Hepatocyte (in vitro differentiated cells): ENCODE data around the gene NPC1. TPM values are rescaled to one million over a fixed set of nuclear protein-coding genes. Genes with fewer than 3 reads are reported as not detected.
"Not testable (repeated sequence)": the region's sequence is repeated elsewhere in the genome, so short reads cannot be mapped to it uniquely, and the experiment has no call there.

Source experiments
- DNase-seq: peaks from one replicate; pipeline ENCODE4 v3.0.0-alpha.2; 2016; ENCODE audit warnings: low spot score
- H2AFZ ChIP-seq: fragments of 200-600 bp; sonication (generic); 2 replicates; pipeline ENCODE4 v1.6.0; 2016; ENCODE audit warnings: antibody characterized with exemption, mild to moderate bottlenecking
- H3K27ac ChIP-seq: fragments of 200-600 bp; sonication (generic); 2 replicates; pipeline ENCODE4 v1.5.1; 2016; ENCODE audit warnings: mild to moderate bottlenecking
- H3K27me3 ChIP-seq: fragments of 200-600 bp; sonication (generic); 2 replicates; pipeline ENCODE4 v1.6.1; 2016
- H3K36me3 ChIP-seq: fragments of 200-600 bp; sonication (generic); replicated peaks from 2 replicates; pipeline ENCODE4 v1.5.1; 2016; ENCODE audit warnings: low read depth; ENCODE audit not compliant: insufficient read depth
- H3K4me1 ChIP-seq: fragments of 200-600 bp; sonication (generic); 2 replicates; pipeline ENCODE4 v1.5.1; 2016; ENCODE audit warnings: mild to moderate bottlenecking, moderate library complexity; ENCODE audit not compliant: insufficient read depth
- H3K4me2 ChIP-seq: fragments of 200-600 bp; sonication (generic); 2 replicates; pipeline ENCODE4 v1.6.0; 2016
- H3K4me3 ChIP-seq: fragments of 200-600 bp; sonication (generic); 2 replicates; pipeline ENCODE4 v1.5.1; 2016; ENCODE audit warnings: mild to moderate bottlenecking
- H3K79me2 ChIP-seq: fragments of 200-600 bp; sonication (generic); 2 replicates; pipeline ENCODE4 v1.6.0; 2017; ENCODE audit warnings: mild to moderate bottlenecking
- H3K9me2 ChIP-seq: fragments of 200-600 bp; sonication (generic); replicated peaks from 2 replicates; pipeline ENCODE4 v1.6.0; 2017; ENCODE audit warnings: mild to moderate bottlenecking; ENCODE audit not compliant: insufficient read depth
- H3K9me3 ChIP-seq: fragments of 200-600 bp; sonication (generic); 2 replicates; pipeline ENCODE4 v1.5.1; 2016; ENCODE audit warnings: low read depth, mild to moderate bottlenecking
- H4K20me1 ChIP-seq: fragments of 200-600 bp; sonication (generic); 2 replicates; pipeline ENCODE4 v1.6.0; 2016; ENCODE audit warnings: mild to moderate bottlenecking; ENCODE audit not compliant: insufficient read depth, poor library complexity, severe bottlenecking
- EZH2 ChIP-seq: fragments of 200-600 bp; sonication (generic); IDR thresholded peaks from 2 replicates; pipeline ENCODE4 v1.6.1; 2016; ENCODE audit warnings: antibody characterized with exemption, mild to moderate bottlenecking, borderline replicate concordance
- EZH2phosphoT487 ChIP-seq: fragments of 200-600 bp; sonication (generic); IDR thresholded peaks from one replicate; pipeline ENCODE4 v1.6.1; 2018; ENCODE audit warnings: antibody characterized with exemption, mild to moderate bottlenecking, low read depth, moderate library complexity; ENCODE audit not compliant: unreplicated experiment, severe bottlenecking
- WGBS: methylation state at CpG from one replicate; pipeline ENCODE4 v1.1.6; 2016; ENCODE audit warnings: low lambda C conversion rate; ENCODE audit errors: missing lambda C conversion rate; 5-methylcytosine and 5-hydroxymethylcytosine counted together
- polyA plus RNA-seq: library from polyadenylated mRNA; unstranded; fragments of >200 nt; fragmentation: Nextera tagmentation; extraction: Ambion mirVana; gene quantifications from 2 replicates; pipeline ENCODE4 v1.2.1, GENCODE V29; 2016
- total RNA-seq: library from RNA; depleted of rRNA; stranded (reverse); fragments of >200 nt; gene quantifications from 2 replicates; pipeline ENCODE4 v1.2.3, GENCODE V29; 2014
- TF ChIP-seq, protein P1 (sequence below): fragments of 200-600 bp; sonication (generic); IDR thresholded peaks from 2 replicates; pipeline ENCODE4 v1.5.1; 2016; ENCODE audit warnings: antibody characterized with exemption, mild to moderate bottlenecking; ENCODE audit not compliant: poor library complexity

Gene NPC1
- total and polyA plus RNA-seq, 2 experiments from 2014 or later = 54.0 to 77.2 TPM

- Histone ChIP-seq H3K4me3 (no peak overlapping the region), H3K27me3 (no peaks in the 10 kb centered on the region), H3K4me1 (peaks cover 28% of the 10 kb centered on the region), H3K27ac (no peak overlapping the region), H3K36me3 (peaks cover 6% of the 10 kb centered on the region), H3K79me2 (peaks cover 8% of the 10 kb centered on the region), H4K20me1 (no peaks in the 10 kb centered on the region), H2AFZ (no peak overlapping the region), H3K9me3 (no peaks in the 10 kb centered on the region), H3K9me2 (no peaks in the 10 kb centered on the region), H3K4me2 (no peak overlapping the region)
- WGBS = 79% methylated on average over 3 of the region's 3 CpGs
- DNase-seq = no peak
- TF ChIP-seq, protein P1, sequence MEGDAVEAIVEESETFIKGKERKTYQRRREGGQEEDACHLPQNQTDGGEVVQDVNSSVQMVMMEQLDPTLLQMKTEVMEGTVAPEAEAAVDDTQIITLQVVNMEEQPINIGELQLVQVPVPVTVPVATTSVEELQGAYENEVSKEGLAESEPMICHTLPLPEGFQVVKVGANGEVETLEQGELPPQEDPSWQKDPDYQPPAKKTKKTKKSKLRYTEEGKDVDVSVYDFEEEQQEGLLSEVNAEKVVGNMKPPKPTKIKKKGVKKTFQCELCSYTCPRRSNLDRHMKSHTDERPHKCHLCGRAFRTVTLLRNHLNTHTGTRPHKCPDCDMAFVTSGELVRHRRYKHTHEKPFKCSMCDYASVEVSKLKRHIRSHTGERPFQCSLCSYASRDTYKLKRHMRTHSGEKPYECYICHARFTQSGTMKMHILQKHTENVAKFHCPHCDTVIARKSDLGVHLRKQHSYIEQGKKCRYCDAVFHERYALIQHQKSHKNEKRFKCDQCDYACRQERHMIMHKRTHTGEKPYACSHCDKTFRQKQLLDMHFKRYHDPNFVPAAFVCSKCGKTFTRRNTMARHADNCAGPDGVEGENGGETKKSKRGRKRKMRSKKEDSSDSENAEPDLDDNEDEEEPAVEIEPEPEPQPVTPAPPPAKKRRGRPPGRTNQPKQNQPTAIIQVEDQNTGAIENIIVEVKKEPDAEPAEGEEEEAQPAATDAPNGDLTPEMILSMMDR = no peak
- TF ChIP-seq EZH2phosphoT487 = no peak
- TF ChIP-seq EZH2 = no peak
Measured at GRCh38 chr18:23565916-23566547, 20.3 kb downstream of the NPC1 start.

DNA sequence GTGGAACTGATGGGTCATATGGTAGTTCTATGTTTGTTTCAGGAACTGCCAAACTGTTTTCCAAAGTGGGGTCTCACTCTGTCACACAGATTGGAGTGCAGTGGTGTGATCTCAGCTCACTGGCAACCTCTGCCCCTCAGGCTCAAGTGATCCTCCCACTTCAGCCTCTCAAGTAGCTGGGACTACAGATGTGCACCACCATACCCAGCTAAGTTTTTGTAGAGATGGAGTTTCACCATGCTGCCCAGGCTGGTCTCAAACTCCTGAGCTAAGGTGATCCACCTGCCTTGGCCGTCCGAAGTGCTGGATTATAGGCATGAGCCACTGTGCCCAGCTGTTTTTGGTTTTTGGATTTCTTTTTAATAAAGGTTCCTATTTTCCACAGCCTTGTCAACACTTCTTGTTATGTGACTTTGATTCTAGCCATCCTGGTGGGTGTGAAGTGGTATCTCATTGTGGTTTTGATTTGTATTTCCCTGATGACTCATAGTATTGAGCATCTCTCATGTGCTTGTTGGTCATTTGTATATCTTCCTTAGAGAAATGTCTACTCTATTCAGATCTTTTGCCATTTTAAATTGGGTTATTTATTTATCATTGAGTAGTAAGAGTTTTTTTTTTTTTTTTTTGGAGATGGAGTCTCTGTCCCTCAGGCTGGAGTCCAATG, 22.8 kb downstream of the NPC1 start:
- 90% methylated on average over 2 of the region's 2 CpGs for WGBS
- Histone ChIP-seq H3K4me2 (no peak overlapping the region), H2AFZ (no peak overlapping the region), H4K20me1 (no peaks in the 10 kb centered on the region), H3K9me2 (no peaks in the 10 kb centered on the region), H3K9me3 (no peaks in the 10 kb centered on the region), H3K27ac (no peak overlapping the region), H3K36me3 (peaks cover 9% of the 10 kb centered on the region), H3K27me3 (no peaks in the 10 kb centered on the region), H3K79me2 (no peaks in the 10 kb centered on the region), H3K4me3 (no peak overlapping the region), H3K4me1 (peaks cover 5% of the 10 kb centered on the region)
- TF ChIP-seq EZH2phosphoT487 = no peak
- no peak for DNase-seq

DNA sequence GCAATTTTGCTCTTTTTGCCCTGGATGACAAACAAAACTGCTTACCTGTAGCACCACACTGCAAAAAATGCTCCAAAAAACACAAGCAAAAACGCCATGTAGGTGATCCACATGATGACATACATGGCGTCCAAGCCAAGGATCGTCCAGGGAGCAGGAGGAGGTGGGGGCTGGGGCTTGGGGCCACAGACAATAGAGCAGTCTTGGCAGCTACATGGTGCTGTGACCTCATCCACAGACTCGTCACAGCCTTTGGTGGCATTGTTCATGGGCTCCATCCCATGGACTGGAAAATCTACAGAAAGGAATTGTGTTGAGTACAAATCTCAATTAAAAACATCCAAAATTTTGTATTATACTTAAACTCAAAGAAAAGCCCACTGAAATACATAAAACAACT, 26.1 kb downstream of the NPC1 start:
- H3K4me1 ChIP-seq = no peaks in the 10 kb centered on the region
- no peaks in the 10 kb centered on the region for H3K27me3 ChIP-seq
- H2AFZ ChIP-seq = no peak overlapping the region
- no peak for DNase-seq
- no peaks in the 10 kb centered on the region for H3K9me3 ChIP-seq
- WGBS = 94% methylated on average over 4 of the region's 4 CpGs
- no peak overlapping the region for H3K27ac ChIP-seq
- H3K9me2 ChIP-seq = no peaks in the 10 kb centered on the region
- H3K79me2 ChIP-seq = no peaks in the 10 kb centered on the region
- TF ChIP-seq EZH2phosphoT487 (no peak), EZH2 (no peak)
- H3K36me3 ChIP-seq = peaks cover 8% of the 10 kb centered on the region
- H3K4me3 ChIP-seq = no peak overlapping the region
- no peak overlapping the region for H3K4me2 ChIP-seq
- no peaks in the 10 kb centered on the region for H4K20me1 ChIP-seq

DNA sequence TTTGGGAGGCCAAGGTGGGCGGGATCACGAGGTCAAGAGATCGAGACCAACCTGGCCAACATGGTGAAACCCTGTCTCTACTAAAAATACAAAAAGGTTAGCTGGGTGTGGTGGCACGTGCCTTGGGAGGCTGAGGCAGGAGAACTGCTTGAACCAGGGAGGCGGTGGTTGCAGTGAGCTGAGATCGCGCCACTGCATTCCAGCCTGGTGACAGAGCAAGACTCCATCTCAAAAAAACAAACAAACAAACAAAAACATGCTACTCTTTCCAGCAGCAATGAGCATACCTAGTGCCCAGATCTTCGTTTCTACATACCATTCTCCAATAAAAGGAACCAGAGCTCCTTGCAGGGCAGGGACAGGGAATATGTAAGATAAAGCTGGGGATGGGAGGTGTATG, 28.8 kb downstream of the NPC1 start:
- not testable (repeated sequence) for DNase-seq, H3K4me1 ChIP-seq, H3K79me2 ChIP-seq, H3K4me3 ChIP-seq, H3K36me3 ChIP-seq, H3K9me3 ChIP-seq, H4K20me1 ChIP-seq, H3K27ac ChIP-seq, H3K4me2 ChIP-seq, H3K27me3 ChIP-seq, H2AFZ ChIP-seq, H3K9me2 ChIP-seq
- WGBS = 98% methylated on average over 8 of the region's 8 CpGs

DNA sequence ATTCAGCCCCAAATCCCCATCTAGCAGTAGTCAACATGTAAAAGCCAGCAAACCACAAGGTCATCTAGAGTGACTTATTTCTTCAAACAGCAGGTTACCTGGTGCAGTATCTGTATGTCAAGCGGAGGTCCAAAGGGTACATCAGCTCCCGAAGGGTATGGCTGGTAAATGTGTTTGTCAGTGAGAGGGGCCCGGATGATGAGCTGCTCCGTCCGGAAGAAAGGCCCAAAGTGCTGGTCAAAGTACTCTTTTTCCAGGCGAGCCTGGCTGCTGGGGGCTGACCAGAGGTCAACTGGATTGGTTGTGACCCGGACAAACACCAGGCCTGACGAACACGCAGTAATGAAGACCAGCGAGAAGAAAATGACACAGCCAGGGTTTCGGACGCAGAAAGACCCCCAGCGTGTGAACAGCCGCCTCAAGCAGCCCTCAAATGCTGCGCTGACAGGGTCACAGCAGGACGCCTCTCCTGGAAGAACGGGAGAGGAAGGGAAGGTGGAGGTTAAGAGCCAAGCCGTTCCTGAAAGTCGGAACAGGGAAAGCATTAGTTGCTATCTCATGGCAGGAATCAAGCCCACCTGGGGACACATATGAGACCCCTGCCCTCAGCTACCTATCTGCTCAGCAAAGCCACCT, 30.0 kb downstream of the NPC1 start:
- H3K4me2 ChIP-seq = no peak overlapping the region
- no peaks in the 10 kb centered on the region for H3K4me1 ChIP-seq
- TF ChIP-seq EZH2phosphoT487 = no peak
- TF ChIP-seq EZH2 = no peak
- TF ChIP-seq, protein P1 = no peak
- no peaks in the 10 kb centered on the region for H3K9me2 ChIP-seq
- 89% methylated on average over 19 of the region's 19 CpGs for WGBS
- H4K20me1 ChIP-seq = no peaks in the 10 kb centered on the region
- H3K27ac ChIP-seq = no peak overlapping the region
- peaks cover 8% of the 10 kb centered on the region for H3K36me3 ChIP-seq
- DNase-seq = no peak
- peaks cover 2% of the 10 kb centered on the region for H3K79me2 ChIP-seq
- no peak overlapping the region for H3K4me3 ChIP-seq
- H3K27me3 ChIP-seq = no peaks in the 10 kb centered on the region
- no peaks in the 10 kb centered on the region for H3K9me3 ChIP-seq
- H2AFZ ChIP-seq = no peak overlapping the region
